HEK293 (cell line): ENCODE results near the gene PGC.

Experiments used
- CTCF ChIP-seq: fragments of 450-650 bp; formaldehyde crosslinking; IDR thresholded peaks from 2 replicates; pipeline ENCODE4 v1.5.1; 2016; ENCODE audit warnings: missing biosample characterization, missing genetic modification characterization
- ZBTB26 ChIP-seq: fragments of 450-650 bp; formaldehyde crosslinking; optimal IDR thresholded peaks from 2 replicates; pipeline ENCODE3; 2016; ENCODE audit warnings: missing biosample characterization, mild to moderate bottlenecking, missing genetic modification characterization
- ZSCAN5A ChIP-seq: fragments of 450-650 bp; formaldehyde crosslinking; IDR thresholded peaks from 2 replicates; pipeline ENCODE4 v1.5.1; 2016; ENCODE audit warnings: missing biosample characterization, missing genetic modification characterization

- TF ChIP-seq CTCF (tag by site-specific recombination) (no peak), ZBTB26 (tag by site-specific recombination) (no peak), ZSCAN5A (no peak)
Observed at GRCh38 chr6:41778895-41779294, 31.7 kb upstream of the PGC start.
